K562 (cell line): ENCODE measurements around the gene ARID5B. TPM values are rescaled to one million over a fixed set of nuclear protein-coding genes. Genes with fewer than 3 reads are reported as not detected.
A peak's percentile ranks its signal among the peaks of the same experiment; 100 is the strongest.

Experiments used
- ATAC-seq: fragments of 200-7000 bp; cut with Tn5 transposase; 3 replicates; pipeline ENCODE4 v1.9.1; 2020; ENCODE audit warnings: moderate library complexity
- BruUV-seq: library from RNA; stranded (reverse); fragments of 400-500 nt; replicated peaks from 2 replicates; lab custom pipeline; 2021; lab: Mats Ljungman, UMichigan
- CTCF ChIA-PET: fragments of 300-600 bp; formaldehyde crosslinking; extraction: SDS; loops from one replicate; lab custom pipeline; 2021; ENCODE audit warnings: low intra/inter-chr PET ratio; lab: Yijun Ruan, JAX
- POLR2A ChIA-PET: fragments of 300-600, 350-650 bp; sonication (Branson Sonifier 250); formaldehyde crosslinking; extraction: SDS; loops from one replicate; lab custom pipeline; 2021; ENCODE audit warnings: antibody characterized with exemption, inconsistent platforms; lab: Yijun Ruan, JAX
- DNase-seq, 4 experiments: peaks; one replicate each; pipeline versions ENCODE4 v3.0.0 to v3.0.0-alpha.2; 2011 to 2018; ENCODE audit warnings: low spot score in 3 of 4, mixed read lengths in 3 of 4; ENCODE audit errors: extremely low read depth in 1 of 4
- FAIRE-seq: peaks from 2 replicates; lab custom pipeline; 2011; peaks lifted over from hg19 to GRCh38; lab: Jason Lieb, UNC
- H2AFZ ChIP-seq: 2 replicates; pipeline ENCODE4 v1.6.0; 2011; ENCODE audit warnings: low read depth, low read length, control low read depth, inconsistent platforms
- H3K27ac ChIP-seq: fragments of 200-600 bp; 3 replicates; pipeline ENCODE4 v1.8.0; 2011; ENCODE audit warnings: low read depth, mild to moderate bottlenecking, control low read depth, inconsistent platforms, low read length, moderate library complexity, mixed read lengths; ENCODE audit errors: extremely low read depth
- H3K27me3 ChIP-seq, 2 experiments: fragments of 300-600 bp in 1 of 2; 2 replicates in 1 of 2; 3 replicates in 1 of 2; pipeline versions ENCODE4 v1.6.0 to v1.8.0; 2011; ENCODE audit warnings: inconsistent platforms in 2 of 2, low read length in 2 of 2, mild to moderate bottlenecking in 1 of 2, mixed read lengths in 1 of 2, moderate library complexity in 1 of 2; ENCODE audit not compliant: control insufficient read depth in 2 of 2, insufficient read depth in 2 of 2
- H3K36me3 ChIP-seq: fragments of 300-600 bp; 3 replicates; pipeline ENCODE4 v1.8.0; 2011; ENCODE audit warnings: mild to moderate bottlenecking, low read length, inconsistent platforms; ENCODE audit not compliant: control insufficient read depth, insufficient read depth
- H3K4me1 ChIP-seq, 2 experiments: fragments of 200-600 bp in 1 of 2; replicated peaks in 1 of 2; 2 replicates in 1 of 2; 3 replicates in 1 of 2; pipeline versions ENCODE4 v1.5.1 to v1.8.0; 2011; ENCODE audit warnings: inconsistent platforms in 2 of 2, low read length in 2 of 2, mild to moderate bottlenecking in 1 of 2, mixed read lengths in 1 of 2, moderate library complexity in 1 of 2; ENCODE audit not compliant: control insufficient read depth in 2 of 2, insufficient read depth in 2 of 2
- H3K4me2 ChIP-seq: 2 replicates; pipeline ENCODE4 v1.6.1; 2011; ENCODE audit warnings: low read length, control low read depth, inconsistent platforms, mixed read lengths; ENCODE audit not compliant: insufficient read depth
- H3K4me3 ChIP-seq: fragments of 200-600 bp; sonication (generic), shearing (Covaris generic); 2 replicates; pipeline ENCODE4 v1.5.1; 2016; ENCODE audit warnings: control low read depth, inconsistent platforms
- H3K79me2 ChIP-seq: fragments of 200-600 bp; 3 replicates; pipeline ENCODE4 v1.8.0; 2011; ENCODE audit warnings: low read length, inconsistent platforms; ENCODE audit not compliant: control insufficient read depth, insufficient read depth
- H3K9ac ChIP-seq, 2 experiments: 2 replicates each; pipeline versions ENCODE4 v1.6.0 to v1.6.1; 2011; ENCODE audit warnings: low read depth in 2 of 2, low read length in 2 of 2, control low read depth in 1 of 2, inconsistent platforms in 1 of 2, mild to moderate bottlenecking in 1 of 2, mixed read lengths in 1 of 2; ENCODE audit not compliant: insufficient read depth in 1 of 2
- H3K9me1 ChIP-seq: one replicate; pipeline ENCODE4 v1.6.0; 2011; ENCODE audit warnings: inconsistent platforms, mild to moderate bottlenecking, low read length, moderate library complexity; ENCODE audit not compliant: control insufficient read depth, insufficient read depth
- H3K9me3 ChIP-seq: replicated peaks from 2 replicates; pipeline ENCODE4 v1.5.1; 2011; ENCODE audit warnings: low read depth, low read length, inconsistent platforms; ENCODE audit not compliant: control insufficient read depth, insufficient read depth
- H4K20me1 ChIP-seq: replicated peaks from 2 replicates; pipeline ENCODE4 v1.6.1; 2011; ENCODE audit warnings: low read length, inconsistent platforms, mixed read lengths; ENCODE audit not compliant: control insufficient read depth, insufficient read depth
- CREB3 ChIP-seq: fragments of 450-650 bp; conservative IDR thresholded peaks from 2 replicates; pipeline ENCODE4 v1.6.1; 2016; ENCODE audit warnings: missing genetic modification characterization, low read depth, mild to moderate bottlenecking, missing compliant biosample characterization, moderate library complexity
- CSDE1 ChIP-seq, 2 experiments: fragments of 450-650 bp; IDR thresholded peaks; 2 replicates each; pipeline ENCODE4 v1.6.1; 2016; ENCODE audit warnings: mild to moderate bottlenecking in 1 of 2
- E2F3 ChIP-seq: fragments of 250-450 bp; sonication (Bioruptor Pico); IDR thresholded peaks from 2 replicates; pipeline ENCODE4 v1.4.0; 2020; ENCODE audit warnings: mild to moderate bottlenecking
- FOXJ3 ChIP-seq: sonication (generic); formaldehyde crosslinking; IDR thresholded peaks from 2 replicates; pipeline ENCODE4 v1.4.0; 2020; ENCODE audit warnings: mild to moderate bottlenecking, missing genetic modification reagents
- GABPB2 ChIP-seq: fragments of 250-450 bp; sonication (Bioruptor Pico); conservative IDR thresholded peaks from 2 replicates; pipeline ENCODE4 v1.5.1; 2021; ENCODE audit warnings: mild to moderate bottlenecking
- MAFK ChIP-seq: IDR thresholded peaks from 2 replicates; pipeline ENCODE4 v1.6.1; 2011; ENCODE audit warnings: low read length, improper control_type of control experiment
- SMARCA4 ChIP-seq: fragments of 450-650 bp; IDR thresholded peaks from 2 replicates; pipeline ENCODE4 v1.6.1; 2016
- SNAPC5 ChIP-seq: fragments of 250-450 bp; sonication (Bioruptor Pico); IDR thresholded peaks from 2 replicates; pipeline ENCODE4 v1.8.0; 2021; ENCODE audit warnings: moderate library complexity, mild to moderate bottlenecking, inconsistent platforms
- ZBTB7A ChIP-seq: IDR thresholded peaks from 2 replicates; pipeline ENCODE4 v1.6.1; 2011; ENCODE audit warnings: low read depth, mild to moderate bottlenecking, low read length, moderate library complexity, borderline replicate concordance; ENCODE audit not compliant: control insufficient read depth
- ZNF224 ChIP-seq: sonication (generic); formaldehyde crosslinking; IDR thresholded peaks from 2 replicates; pipeline ENCODE4 v1.8.0; 2022; ENCODE audit warnings: mild to moderate bottlenecking, missing genetic modification reagents
- ZNF274 ChIP-seq: IDR thresholded peaks from 2 replicates; pipeline ENCODE4 v1.6.1; 2011; ENCODE audit warnings: low read depth, mild to moderate bottlenecking, low read length, moderate library complexity, borderline replicate concordance
- ZNF384 ChIP-seq: IDR thresholded peaks from 2 replicates; pipeline ENCODE4 v1.6.1; 2012; ENCODE audit warnings: low read depth, low read length, improper control_type of control experiment
- ZNF740 ChIP-seq, 3 experiments: fragments of 200-800 bp in 1 of 3; sonication (Bioruptor generic) in 1 of 3; sonication (generic) in 1 of 3; formaldehyde crosslinking in 1 of 3; IDR thresholded peaks; 2 replicates each; pipeline versions ENCODE4 v1.6.1 to v1.8.0; 2016 to 2022; ENCODE audit warnings: mild to moderate bottlenecking in 2 of 3, missing compliant biosample characterization in 2 of 3, missing genetic modification characterization in 2 of 3, missing genetic modification reagents in 1 of 3
- WGBS: fragments of 100-300 bp; shearing (Covaris generic); methylation state at CpG from one replicate; pipeline ENCODE4 v1.1.6; 2016; ENCODE audit warnings: low coverage, mixed read lengths; ENCODE audit not compliant: insufficient coverage; ENCODE audit errors: missing lambda C conversion rate; 5-methylcytosine and 5-hydroxymethylcytosine counted together
- in situ Hi-C: fragments of 300-500 bp; cut with MboI; formaldehyde crosslinking; loops from 4 replicates; pipeline ENCODE4 v1.15.0; 2018; ENCODE audit warnings: inconsistent platforms, mixed read lengths
- intact Hi-C: fragments of 100-400 bp; cut with micrococcal nuclease; formaldehyde crosslinking; loops from 2 replicates; pipeline ENCODE4 v1.14.2; 2022
- polyA plus RNA-seq, 8 experiments: library from polyadenylated mRNA; depleted of rRNA in 4 of 8; stranded (reverse) in 5 of 8; unstranded in 3 of 8; fragments of >200 nt; fragmentation: Nextera tagmentation in 2 of 8; fragmentation: Illumina TruSeq in 1 of 8; extraction: Ambion mirVana in 2 of 8; extraction: Trizol in 1 of 8; gene quantifications; 2 replicates each; pipeline versions ENCODE4 v1.2.1 to v1.2.3, GENCODE V29; 2011 to 2014; ENCODE audit warnings: inconsistent platforms in 1 of 8, missing spikeins in 1 of 8
- total RNA-seq, 7 experiments: library from RNA; depleted of rRNA in 6 of 7; stranded (reverse); fragments of >200 nt in 6 of 7; fragmentation: Illumina TruSeq in 2 of 7; extraction: Trizol in 2 of 7; gene quantifications; 2 replicates each; pipeline versions ENCODE4 v1.2.1 to v1.2.3, GENCODE V29; 2011 to 2021; ENCODE audit warnings: low replicate concordance in 1 of 7
- TF ChIP-seq, protein P1 (sequence below): fragments of 250-450 bp; sonication (Bioruptor Pico); IDR thresholded peaks from 2 replicates; pipeline ENCODE4 v1.4.0; 2020; ENCODE audit warnings: mild to moderate bottlenecking, moderate library complexity
- TF ChIP-seq, protein P2 (sequence below): fragments of 450-650 bp; IDR thresholded peaks from 2 replicates; pipeline ENCODE4 v1.6.1; 2018; ENCODE audit warnings: mild to moderate bottlenecking, low read depth; ENCODE audit not compliant: partially characterized antibody
- TF ChIP-seq, protein P3 (sequence below): sonication (generic); formaldehyde crosslinking; IDR thresholded peaks from 2 replicates; pipeline ENCODE4 v1.8.1; 2022; ENCODE audit warnings: missing genetic modification reagents

Gene ARID5B
- total and polyA plus RNA-seq, 9 of the 15 experiments (the other 6 are each of a cell fraction or from before 2014, with no cell fraction given): 0.48 to 1.6 (median 0.80) TPM

DNA sequence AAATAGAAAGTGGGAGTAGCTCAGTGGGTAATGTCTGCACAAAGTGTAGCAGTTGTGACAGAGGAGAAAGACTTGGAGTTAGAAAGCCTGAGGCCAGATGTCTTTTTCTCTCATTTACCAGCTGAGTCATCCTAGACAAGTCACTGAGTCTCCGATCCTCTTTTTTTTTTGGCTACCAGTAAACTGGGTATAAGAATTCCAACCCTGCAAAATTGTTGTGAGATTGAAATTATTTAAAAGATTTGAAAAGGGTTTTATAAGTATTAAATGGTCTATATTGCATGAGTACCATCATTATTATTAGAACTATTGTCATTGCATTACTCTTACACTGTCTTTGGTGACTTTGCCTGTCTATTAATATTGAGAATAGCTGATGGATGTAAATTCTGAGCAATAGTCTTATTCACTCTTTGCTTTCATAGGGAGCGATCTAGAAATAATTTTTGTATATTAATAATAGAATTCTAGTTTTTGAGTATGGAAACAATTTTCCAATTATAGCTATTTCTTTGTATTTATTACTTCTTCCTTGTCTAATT is 74.0 kb downstream of the ARID5B start:
- FAIRE-seq (no peak), ATAC-seq (peak; percentile 61; the same call in 1 of the 3 replicates), DNase-seq (peak in 2 of 4 experiments; percentile 42 to 45)
- Histone ChIP-seq H3K27me3 (no peaks in the 10 kb centered on the region), H3K79me2 (no peaks in the 10 kb centered on the region), H3K9ac (no peak overlapping the region), H3K36me3 (no peaks in the 10 kb centered on the region), H3K4me1 (no peaks in the 10 kb centered on the region), H3K9me3 (no peaks in the 10 kb centered on the region), H3K9me1 (no peaks in the 10 kb centered on the region), H3K27ac (no peak overlapping the region), H3K4me2 (no peak overlapping the region), H2AFZ (no peak overlapping the region), H4K20me1 (no peaks in the 10 kb centered on the region), H3K4me3 (no peak overlapping the region)
- intact Hi-C loops: no loop called here
- 17% methylated on average over 2 of the region's 2 CpGs for WGBS
- ChIA-PET POLR2A (interaction anchor here (0.6 to 1.0 kb wide), 2 partner anchors 8 to 40 kb away, joined by 3 to 4 read pairs; no protein-coding TSS in a partner anchor), CTCF (no interaction called here)
- in situ Hi-C loops: no loop called here
- no TSS peak for BruUV-seq
- TF ChIP-seq, protein P1, sequence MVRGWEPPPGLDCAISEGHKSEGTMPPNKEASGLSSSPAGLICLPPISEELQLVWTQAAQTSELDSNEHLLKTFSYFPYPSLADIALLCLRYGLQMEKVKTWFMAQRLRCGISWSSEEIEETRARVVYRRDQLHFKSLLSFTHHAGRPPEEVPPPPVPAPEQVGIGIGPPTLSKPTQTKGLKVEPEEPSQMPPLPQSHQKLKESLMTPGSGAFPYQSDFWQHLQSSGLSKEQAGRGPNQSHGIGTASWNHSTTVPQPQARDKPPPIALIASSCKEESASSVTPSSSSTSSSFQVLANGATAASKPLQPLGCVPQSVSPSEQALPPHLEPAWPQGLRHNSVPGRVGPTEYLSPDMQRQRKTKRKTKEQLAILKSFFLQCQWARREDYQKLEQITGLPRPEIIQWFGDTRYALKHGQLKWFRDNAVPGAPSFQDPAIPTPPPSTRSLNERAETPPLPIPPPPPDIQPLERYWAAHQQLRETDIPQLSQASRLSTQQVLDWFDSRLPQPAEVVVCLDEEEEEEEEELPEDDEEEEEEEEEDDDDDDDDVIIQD (CRISPR knock-in tag): no peak
- TF ChIP-seq, protein P2, sequence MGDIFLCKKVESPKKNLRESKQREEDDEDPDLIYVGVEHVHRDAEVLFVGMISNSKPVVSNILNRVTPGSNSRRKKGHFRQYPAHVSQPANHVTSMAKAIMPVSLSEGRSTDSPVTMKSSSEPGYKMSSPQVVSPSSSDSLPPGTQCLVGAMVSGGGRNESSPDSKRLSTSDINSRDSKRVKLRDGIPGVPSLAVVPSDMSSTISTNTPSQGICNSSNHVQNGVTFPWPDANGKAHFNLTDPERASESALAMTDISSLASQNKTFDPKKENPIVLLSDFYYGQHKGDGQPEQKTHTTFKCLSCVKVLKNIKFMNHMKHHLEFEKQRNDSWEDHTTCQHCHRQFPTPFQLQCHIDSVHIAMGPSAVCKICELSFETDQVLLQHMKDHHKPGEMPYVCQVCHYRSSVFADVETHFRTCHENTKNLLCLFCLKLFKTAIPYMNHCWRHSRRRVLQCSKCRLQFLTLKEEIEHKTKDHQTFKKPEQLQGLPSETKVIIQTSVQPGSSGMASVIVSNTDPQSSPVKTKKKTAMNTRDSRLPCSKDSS: no peak
- TF ChIP-seq CREB3 (tag) (no peak), MAFK (0 out of 2 replicates have a peak, but pooled peaks have one; percentile 14), ZNF384 (no peak), CSDE1 (IDR thresholded peaks at IDR 0.05) (no peak), FOXJ3 (CRISPR knock-in tag) (no peak), ZNF224 (CRISPR knock-in tag) (no peak), SMARCA4 (no peak), ZNF274 (no peak), GABPB2 (CRISPR knock-in tag) (no peak), ZBTB7A (no peak), ZNF740 (CRISPR knock-in tag; IDR thresholded peaks at IDR 0.05) (no peak), ZNF740 (tag; IDR thresholded peaks at IDR 0.05) (no peak), E2F3 (CRISPR knock-in tag) (no peak), SNAPC5 (CRISPR knock-in tag) (no peak)
- TF ChIP-seq, protein P3, sequence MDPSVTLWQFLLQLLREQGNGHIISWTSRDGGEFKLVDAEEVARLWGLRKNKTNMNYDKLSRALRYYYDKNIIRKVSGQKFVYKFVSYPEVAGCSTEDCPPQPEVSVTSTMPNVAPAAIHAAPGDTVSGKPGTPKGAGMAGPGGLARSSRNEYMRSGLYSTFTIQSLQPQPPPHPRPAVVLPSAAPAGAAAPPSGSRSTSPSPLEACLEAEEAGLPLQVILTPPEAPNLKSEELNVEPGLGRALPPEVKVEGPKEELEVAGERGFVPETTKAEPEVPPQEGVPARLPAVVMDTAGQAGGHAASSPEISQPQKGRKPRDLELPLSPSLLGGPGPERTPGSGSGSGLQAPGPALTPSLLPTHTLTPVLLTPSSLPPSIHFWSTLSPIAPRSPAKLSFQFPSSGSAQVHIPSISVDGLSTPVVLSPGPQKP (CRISPR knock-in tag): no peak
